Gastrocnemius medialis (tissue), 4 donors: ENCODE results near the gene ZSCAN18. TPM values are rescaled to one million over a fixed set of nuclear protein-coding genes. Genes with fewer than 3 reads are reported as not detected.

Experiments used
- ATAC-seq, 2 donors: fragments of 150-250 bp; one replicate each; pipeline ENCODE4 v1.9.1; 2016
- DNase-seq, 2 donors: peaks; one replicate each; pipeline ENCODE4 v3.0.0-alpha.2; 2019
- H3K27ac ChIP-seq, 4 donors: fragments of 200-600 bp; sonication (generic); 1 replicate in 1 of 4; 2 replicates in 3 of 4; pipeline ENCODE4 v1.5.1; 2016 to 2018; ENCODE audit warnings: mild to moderate bottlenecking in 2 of 4, moderate library complexity in 1 of 4
- H3K27me3 ChIP-seq, 3 donors: fragments of 200-600 bp; sonication (generic) in 2 of 3; 1 replicate in 1 of 3; 2 replicates in 2 of 3; pipeline versions ENCODE4 v1.5.1 to v1.6.0; 2016 to 2019; ENCODE audit warnings: mild to moderate bottlenecking in 1 of 3, moderate library complexity in 1 of 3
- H3K36me3 ChIP-seq, 2 donors: fragments of 200-600 bp; sonication (generic) in 1 of 2; one replicate each; pipeline ENCODE4 v1.5.1; 2017 to 2018
- H3K4me1 ChIP-seq, 2 donors: fragments of 200-600 bp; sonication (generic) in 1 of 2; one replicate each; pipeline ENCODE4 v1.5.1; 2016 to 2017; ENCODE audit warnings: mild to moderate bottlenecking in 2 of 2
- H3K4me3 ChIP-seq, 4 donors: fragments of 200-600 bp; sonication (generic) in 3 of 4; 1 replicate in 1 of 4; 2 replicates in 3 of 4; pipeline ENCODE4 v1.5.1; 2016 to 2019; ENCODE audit warnings: mild to moderate bottlenecking in 2 of 4
- H3K9me3 ChIP-seq, 3 donors: fragments of 200-600 bp; sonication (generic) in 2 of 3; 1 replicate in 1 of 3; 2 replicates in 2 of 3; pipeline ENCODE4 v1.5.1; 2016 to 2019
- CTCF ChIP-seq, 5 experiments: fragments of 450-650 bp in 3 of 5; fragments of 200-600 bp in 2 of 5; sonication (generic) in 2 of 5; IDR thresholded peaks in 4 of 5; conservative IDR thresholded peaks in 1 of 5; 1 replicate in 4 of 5; 2 replicates in 1 of 5; pipeline ENCODE4 v1.5.1; 2016 to 2019; ENCODE audit warnings: antibody characterized with exemption in 5 of 5, mild to moderate bottlenecking in 3 of 5, moderate library complexity in 3 of 5
- POLR2A ChIP-seq, 2 donors: fragments of 450-650 bp; IDR thresholded peaks; one replicate each; pipeline ENCODE4 v1.6.1; 2017; ENCODE audit warnings: antibody characterized with exemption in 2 of 2, mild to moderate bottlenecking in 2 of 2, moderate library complexity in 2 of 2
- in situ Hi-C, 4 donors: fragments of 200-750 bp; cut with MboI; loops; one replicate each; pipeline versions ENCODE4 v1.15.0 to v1.8.0; 2017; ENCODE audit warnings: low sequenced_read_pairs in 4 of 4
- intact Hi-C: fragments of 100-400 bp; cut with DNase I; formaldehyde crosslinking; loops from one replicate; pipeline ENCODE4 v1.15.1; 2023; ENCODE audit warnings: low total_unique reads
- total RNA-seq, 4 donors: library from RNA; depleted of rRNA; stranded (reverse); fragments of >200 nt; gene quantifications; one replicate each; pipeline versions ENCODE4 v1.1.0 to v1.2.3, GENCODE V29; 2016

The ZSCAN18 gene
- total RNA-seq, 4 donors from 2014 or later, result 11.2 to 20.6 (median 15.2) TPM

GRCh38 chr19:58084596-58085347 lies 13.3 kb downstream of the ZSCAN18 start:
- H3K4me1 ChIP-seq, result no peaks in the 10 kb centered on the region
- DNase-seq (no peak), ATAC-seq (no peak)
- no peaks in the 10 kb centered on the region for H3K27me3 ChIP-seq
- H3K4me3 ChIP-seq, result no peak overlapping the region
- intact Hi-C loops (no loop called here), in situ Hi-C loops (no loop called here)
- H3K9me3 ChIP-seq, result peaks cover 0 to 16% (median 14%) of the 10 kb centered on the region in 3 donors
- H3K36me3 ChIP-seq, result peaks cover 4 to 43% of the 10 kb centered on the region in 2 donors
- H3K27ac ChIP-seq, result no peak overlapping the region
- no peak for TF ChIP-seq POLR2A (IDR thresholded peaks at IDR 0.05)
- TF ChIP-seq CTCF (IDR thresholded peaks at IDR 0.05 in 4 of 5, conservative IDR thresholded peaks at IDR 0.05 in 1 of 5), result no peak

- in situ Hi-C loops (no loop called here), intact Hi-C loops (no loop called here)
- Histone ChIP-seq H3K27me3 (no peaks in the 10 kb centered on the region), H3K9me3 (peaks cover 0 to 16% (median 11%) of the 10 kb centered on the region in 3 donors), H3K4me3 (no peak overlapping the region), H3K27ac (no peak overlapping the region), H3K36me3 (peaks cover 4 to 43% of the 10 kb centered on the region in 2 donors), H3K4me1 (no peaks in the 10 kb centered on the region)
- no peak for DNase-seq
- no peak for ATAC-seq
- TF ChIP-seq CTCF (IDR thresholded peaks at IDR 0.05 in 4 of 5, conservative IDR thresholded peaks at IDR 0.05 in 1 of 5), result no peak
- no peak for TF ChIP-seq POLR2A (IDR thresholded peaks at IDR 0.05)
These were observed 15.0 kb downstream of the ZSCAN18 start for GRCh38 chr19:58083021-58083420.

- no peak overlapping the region for H3K27ac ChIP-seq
- ATAC-seq, result no peak
- intact Hi-C loops, result no loop called here
- no peak for DNase-seq
- peaks cover 4 to 14% of the 10 kb centered on the region in 2 donors for H3K36me3 ChIP-seq
- in situ Hi-C loops, result no loop called here
- no peaks in the 10 kb centered on the region for H3K4me1 ChIP-seq
- H3K4me3 ChIP-seq, result no peak overlapping the region
- no peaks in the 10 kb centered on the region for H3K27me3 ChIP-seq
- peaks cover 0 to 21% (median 11%) of the 10 kb centered on the region in 3 donors for H3K9me3 ChIP-seq
- TF ChIP-seq CTCF (IDR thresholded peaks at IDR 0.05 in 4 of 5, conservative IDR thresholded peaks at IDR 0.05 in 1 of 5), result no peak
- TF ChIP-seq POLR2A (IDR thresholded peaks at IDR 0.05), result no peak
These were observed 18.2 kb downstream of the ZSCAN18 start for GRCh38 chr19:58079792-58080191.

GRCh38 chr19:58067240-58067912 lies 30.7 kb downstream of the ZSCAN18 start:
- TF ChIP-seq POLR2A (IDR thresholded peaks at IDR 0.05), result no peak
- no peak for TF ChIP-seq CTCF (IDR thresholded peaks at IDR 0.05 in 4 of 5, conservative IDR thresholded peaks at IDR 0.05 in 1 of 5)
- no peaks in the 10 kb centered on the region for H3K4me1 ChIP-seq

More at GRCh38 chr19:58067240-58067912, 30.7 kb downstream of the ZSCAN18 start:
- no peak for DNase-seq
- peaks cover 0 to 49% of the 10 kb centered on the region in 2 donors for H3K36me3 ChIP-seq
- no peaks in the 10 kb centered on the region for H3K27me3 ChIP-seq
- peaks cover 3 to 64% (median 22%) of the 10 kb centered on the region in 3 donors for H3K9me3 ChIP-seq
- no peak overlapping the region for H3K27ac ChIP-seq
- ATAC-seq, result no peak
- in situ Hi-C loops (no loop called here), intact Hi-C loops (no loop called here)
- peak overlapping the region in 1 of 4 donors; percentile 16 for H3K4me3 ChIP-seq
